HEK293T (cell line): ENCODE measurements around the gene COG4.

ENCODE experiments used
- CTCF ChIA-PET: fragments of 350-600 bp; formaldehyde crosslinking; extraction: SDS; loops from one replicate; lab custom pipeline; 2021; ENCODE audit warnings: antibody characterized with exemption, inconsistent platforms; lab: Yijun Ruan, JAX
- POLR2A ChIA-PET: fragments of 350-600 bp; formaldehyde crosslinking; extraction: SDS; loops from one replicate; lab custom pipeline; 2020; ENCODE audit warnings: antibody characterized with exemption, inconsistent platforms; lab: Yijun Ruan, JAX
- DNase-seq: peaks from one replicate; pipeline ENCODE4 v3.0.0; 2012; ENCODE audit warnings: mixed read lengths; ENCODE audit errors: extremely low spot score
- ARNT ChIP-seq: fragments of 450-650 bp; IDR thresholded peaks from 2 replicates; pipeline ENCODE4 v1.6.1; 2017; ENCODE audit warnings: mild to moderate bottlenecking
- BHLHE40 ChIP-seq: fragments of 450-650 bp; IDR thresholded peaks from 2 replicates; pipeline ENCODE4 v1.6.1; 2016; ENCODE audit warnings: mild to moderate bottlenecking, moderate library complexity, borderline replicate concordance
- CTBP1 ChIP-seq: fragments of 450-650 bp; IDR thresholded peaks from 2 replicates; pipeline ENCODE4 v1.6.1; 2016; ENCODE audit warnings: borderline replicate concordance
- ELF4 ChIP-seq: fragments of 450-650 bp; IDR thresholded peaks from 2 replicates; pipeline ENCODE4 v1.6.1; 2017; ENCODE audit warnings: antibody characterized with exemption
- FOXA1 ChIP-seq: fragments of 450-650 bp; IDR thresholded peaks from 2 replicates; pipeline ENCODE4 v1.6.1; 2016; ENCODE audit warnings: mild to moderate bottlenecking
- FOXK2 ChIP-seq: fragments of 450-650 bp; IDR thresholded peaks from 2 replicates; pipeline ENCODE4 v1.6.1; 2016; ENCODE audit warnings: mild to moderate bottlenecking
- FOXM1 ChIP-seq: fragments of 450-650 bp; IDR thresholded peaks from 2 replicates; pipeline ENCODE4 v1.6.1; 2017; ENCODE audit warnings: mild to moderate bottlenecking, borderline replicate concordance
- HDGF ChIP-seq: fragments of 450-650 bp; IDR thresholded peaks from 2 replicates; pipeline ENCODE4 v1.6.1; 2017; ENCODE audit warnings: antibody characterized with exemption, borderline replicate concordance
- L3MBTL2 ChIP-seq: fragments of 450-650 bp; conservative IDR thresholded peaks from 2 replicates; pipeline ENCODE4 v1.6.1; 2016; ENCODE audit warnings: mild to moderate bottlenecking
- LEF1 ChIP-seq: fragments of 450-650 bp; IDR thresholded peaks from 2 replicates; pipeline ENCODE4 v1.6.1; 2017; ENCODE audit warnings: mild to moderate bottlenecking, borderline replicate concordance
- NFRKB ChIP-seq: fragments of 450-650 bp; IDR thresholded peaks from 2 replicates; pipeline ENCODE4 v1.6.1; 2016; ENCODE audit warnings: mild to moderate bottlenecking, moderate library complexity
- PKNOX1 ChIP-seq: fragments of 450-650 bp; IDR thresholded peaks from 2 replicates; pipeline ENCODE4 v1.6.1; 2016
- SP1 ChIP-seq: fragments of 450-650 bp; IDR thresholded peaks from 2 replicates; pipeline ENCODE4 v1.6.1; 2017
- SUZ12 ChIP-seq: fragments of 450-650 bp; IDR thresholded peaks from 2 replicates; pipeline ENCODE4 v1.6.1; 2016; ENCODE audit warnings: mild to moderate bottlenecking
- TARDBP ChIP-seq: fragments of 450-650 bp; IDR thresholded peaks from 2 replicates; pipeline ENCODE4 v1.6.1; 2016
- ZNF384 ChIP-seq: fragments of 450-650 bp; IDR thresholded peaks from 2 replicates; pipeline ENCODE4 v1.6.1; 2016

Gene COG4

GRCh38 chr16:70522216-70523075, 908 bp downstream of the COG4 start:
- TF ChIP-seq LEF1 (no peak), SUZ12 (no peak), L3MBTL2 (no peak), TARDBP (no peak), CTBP1 (no peak), SP1 (no peak), FOXK2 (no peak), FOXM1 (no peak), PKNOX1 (no peak), ELF4 (no peak), ARNT (no peak), NFRKB (no peak), ZNF384 (no peak), HDGF (no peak), BHLHE40 (no peak), FOXA1 (no peak)
- no peak for DNase-seq
- CTCF ChIA-PET, result no interaction called here
- POLR2A ChIA-PET, result interaction anchor here (0.8 to 1.5 kb wide), 4 partner anchors 10 to 141 kb away, joined by 4 to 6 read pairs (median 6); partner anchors contain the start of gene ST3GAL2

- TF ChIP-seq CTBP1, result no peak
- no peak for TF ChIP-seq FOXM1
- TF ChIP-seq TARDBP, result no peak
- TF ChIP-seq FOXA1, result no peak
- TF ChIP-seq PKNOX1, result no peak
- TF ChIP-seq SUZ12, result no peak
- no peak for TF ChIP-seq L3MBTL2
- TF ChIP-seq SP1, result no peak
- TF ChIP-seq FOXK2, result no peak
- TF ChIP-seq HDGF, result no peak
- TF ChIP-seq ARNT, result no peak
- no peak for TF ChIP-seq ZNF384
- no peak for TF ChIP-seq NFRKB
- no peak for TF ChIP-seq ELF4
- no peak for TF ChIP-seq LEF1
- TF ChIP-seq BHLHE40, result no peak
- CTCF ChIA-PET, result interaction anchor here (0.6 kb wide), 1 partner anchor 1101 kb away, joined by 5 read pairs; no protein-coding TSS in a partner anchor
- DNase-seq, result no peak
- POLR2A ChIA-PET, result no interaction called here
Observed at GRCh38 chr16:70520612-70521297, 2.6 kb downstream of the COG4 start.

GRCh38 chr16:70512456-70512855, 10.9 kb downstream of the COG4 start:
- POLR2A ChIA-PET, result no interaction called here
- TF ChIP-seq SUZ12, result no peak
- no peak for TF ChIP-seq BHLHE40
- TF ChIP-seq PKNOX1, result no peak
- no peak for TF ChIP-seq NFRKB
- no peak for TF ChIP-seq FOXA1
- no peak for TF ChIP-seq FOXK2
- TF ChIP-seq CTBP1, result no peak
- no peak for TF ChIP-seq TARDBP
- TF ChIP-seq ARNT, result no peak
- TF ChIP-seq ELF4, result no peak
- TF ChIP-seq HDGF, result no peak
- no peak for TF ChIP-seq ZNF384
- TF ChIP-seq SP1, result no peak
- TF ChIP-seq LEF1, result no peak
- TF ChIP-seq FOXM1, result no peak
- TF ChIP-seq L3MBTL2, result no peak
- DNase-seq, result no peak
- CTCF ChIA-PET, result no interaction called here

GRCh38 chr16:70511833-70512232, 11.5 kb downstream of the COG4 start:
- ChIA-PET CTCF (no interaction called here), POLR2A (no interaction called here)
- DNase-seq, result no peak
- TF ChIP-seq FOXA1 (no peak), L3MBTL2 (no peak), BHLHE40 (no peak), ELF4 (no peak), SUZ12 (no peak), HDGF (no peak), ZNF384 (no peak), SP1 (no peak), FOXM1 (no peak), FOXK2 (no peak), NFRKB (no peak), PKNOX1 (no peak), LEF1 (no peak), ARNT (no peak), CTBP1 (no peak), TARDBP (no peak)
